IPS-18c (cell line): ENCODE results near the gene STK39.
"Not testable (repeated sequence)": the region's sequence is repeated elsewhere in the genome, so short reads cannot be mapped to it uniquely, and the experiment has no call there.

ENCODE experiments used
- H3K4me3 ChIP-seq: 2 replicates; pipeline ENCODE4 v1.7.0; 2013; ENCODE audit warnings: low read depth, mild to moderate bottlenecking, low read length, moderate library complexity; ENCODE audit not compliant: insufficient read depth
- H3K9me3 ChIP-seq: one replicate; pipeline ENCODE4 v1.6.1; 2013; ENCODE audit warnings: mild to moderate bottlenecking, low read length, moderate library complexity; ENCODE audit not compliant: control insufficient read depth, insufficient read depth

The STK39 gene

GRCh38 chr2:168062936-168063335 is 184.5 kb downstream of the STK39 start:
- Histone ChIP-seq H3K4me3 (no peak overlapping the region), H3K9me3 (no peaks in the 10 kb centered on the region)

GRCh38 chr2:168062054-168062453 is 185.3 kb downstream of the STK39 start:
- no peaks in the 10 kb centered on the region for H3K9me3 ChIP-seq
- no peak overlapping the region for H3K4me3 ChIP-seq

- H3K4me3 ChIP-seq = no peak overlapping the region
- H3K9me3 ChIP-seq = no peaks in the 10 kb centered on the region
Measured at GRCh38 chr2:168060986-168061750, 186.2 kb downstream of the STK39 start.

GRCh38 chr2:168059758-168060157 is 187.6 kb downstream of the STK39 start:
- no peaks in the 10 kb centered on the region for H3K9me3 ChIP-seq

GRCh38 chr2:168058675-168059074 is 188.7 kb downstream of the STK39 start:
- Histone ChIP-seq H3K4me3 (no peak overlapping the region), H3K9me3 (no peaks in the 10 kb centered on the region)

More at GRCh38 chr2:168059758-168060157, 187.6 kb downstream of the STK39 start:
- H3K4me3 ChIP-seq = no peak overlapping the region

- H3K4me3 ChIP-seq = no peak overlapping the region
- no peaks in the 10 kb centered on the region for H3K9me3 ChIP-seq
Measured at GRCh38 chr2:168056242-168056787, 191.1 kb downstream of the STK39 start.

GRCh38 chr2:168054657-168055056 is 192.7 kb downstream of the STK39 start:
- Histone ChIP-seq H3K9me3 (no peaks in the 10 kb centered on the region), H3K4me3 (no peak overlapping the region)

GRCh38 chr2:168053676-168054075 is 193.7 kb downstream of the STK39 start:
- Histone ChIP-seq H3K9me3 (no peaks in the 10 kb centered on the region), H3K4me3 (no peak overlapping the region)

- Histone ChIP-seq H3K4me3 (no peak overlapping the region), H3K9me3 (no peaks in the 10 kb centered on the region)
Measured at GRCh38 chr2:168052773-168053172, 194.6 kb downstream of the STK39 start.

GRCh38 chr2:168050377-168050776 is 197.0 kb downstream of the STK39 start:
- Histone ChIP-seq H3K4me3 (no peak overlapping the region), H3K9me3 (no peaks in the 10 kb centered on the region)

- H3K4me3 ChIP-seq = no peak overlapping the region
Measured at GRCh38 chr2:168049609-168050008, 197.8 kb downstream of the STK39 start.

GRCh38 chr2:168047091-168047690 is 200.2 kb downstream of the STK39 start:
- Histone ChIP-seq H3K9me3 (no peaks in the 10 kb centered on the region), H3K4me3 (no peak overlapping the region)

More at GRCh38 chr2:168049609-168050008, 197.8 kb downstream of the STK39 start:
- H3K9me3 ChIP-seq = no peaks in the 10 kb centered on the region

GRCh38 chr2:168044579-168044978 is 202.8 kb downstream of the STK39 start:
- H3K4me3 ChIP-seq = no peak overlapping the region
- H3K9me3 ChIP-seq = no peaks in the 10 kb centered on the region

- no peaks in the 10 kb centered on the region for H3K9me3 ChIP-seq
- H3K4me3 ChIP-seq = no peak overlapping the region
Measured at GRCh38 chr2:168044176-168044575, 203.2 kb downstream of the STK39 start.

GRCh38 chr2:168042127-168042824 is 205.1 kb downstream of the STK39 start:
- not testable (repeated sequence) for H3K4me3 ChIP-seq, H3K9me3 ChIP-seq

GRCh38 chr2:168039881-168040280 is 207.5 kb downstream of the STK39 start:
- Histone ChIP-seq H3K9me3 (no peaks in the 10 kb centered on the region), H3K4me3 (no peak overlapping the region)

GRCh38 chr2:168037778-168038177 is 209.6 kb downstream of the STK39 start:
- no peaks in the 10 kb centered on the region for H3K9me3 ChIP-seq
- H3K4me3 ChIP-seq = no peak overlapping the region

- Histone ChIP-seq H3K4me3 (no peak overlapping the region), H3K9me3 (no peaks in the 10 kb centered on the region)
Measured at GRCh38 chr2:168035458-168035857, 211.9 kb downstream of the STK39 start.
